Neural cell (in vitro differentiated cells): ENCODE results near the gene HSD17B14. TPM values are rescaled to one million over a fixed set of nuclear protein-coding genes. Genes with fewer than 3 reads are reported as not detected.

Experiments used
- H2AFZ ChIP-seq: fragments of 200-600, 300-800 bp; sonication (generic), shearing (Covaris generic); 2 replicates; pipeline ENCODE4 v1.6.0; 2014; ENCODE audit warnings: low read depth, mild to moderate bottlenecking, antibody characterized with exemption, low read length, moderate library complexity
- H3F3A ChIP-seq: fragments of 200-600 bp; shearing (Covaris generic); 2 replicates; pipeline ENCODE4 v1.6.1; 2016; ENCODE audit warnings: mild to moderate bottlenecking, moderate library complexity, mixed read lengths, antibody characterized with exemption, low read length; ENCODE audit not compliant: insufficient read depth, poor library complexity, severe bottlenecking
- H3K27ac ChIP-seq: fragments of 200-600, 300-800 bp; sonication (generic), shearing (Covaris generic); 2 replicates; pipeline ENCODE4 v1.5.1; 2014; ENCODE audit warnings: mild to moderate bottlenecking, low read length, moderate library complexity
- H3K27me3 ChIP-seq: fragments of 300-800, 200-600 bp; sonication (generic), shearing (Covaris generic); 2 replicates; pipeline ENCODE4 v1.6.0; 2014; ENCODE audit warnings: mild to moderate bottlenecking, low read depth, low read length, moderate library complexity; ENCODE audit not compliant: insufficient read depth
- H3K36me3 ChIP-seq: fragments of 300-800, 200-600 bp; sonication (generic), shearing (Covaris generic); 2 replicates; pipeline ENCODE4 v1.5.1; 2014; ENCODE audit warnings: mild to moderate bottlenecking, antibody characterized with exemption, low read length, moderate library complexity; ENCODE audit not compliant: insufficient read depth
- H3K4me2 ChIP-seq: fragments of 300-800, 200-600 bp; sonication (generic), shearing (Covaris generic); 2 replicates; pipeline ENCODE4 v1.6.0; 2014; ENCODE audit warnings: mild to moderate bottlenecking, low read length
- H3K4me3 ChIP-seq: fragments of 300-800, 200-600 bp; sonication (generic), shearing (Covaris generic); 2 replicates; pipeline ENCODE4 v1.5.1; 2014; ENCODE audit warnings: mild to moderate bottlenecking, low read length, moderate library complexity
- H3K79me2 ChIP-seq: fragments of 200-600 bp; shearing (Covaris generic); replicated peaks from 2 replicates; pipeline ENCODE4 v1.6.0; 2014; ENCODE audit warnings: mild to moderate bottlenecking, low read length, moderate library complexity; ENCODE audit not compliant: insufficient read depth
- H3K9ac ChIP-seq: fragments of 300-800, 200-600 bp; sonication (generic), shearing (Covaris generic); 2 replicates; pipeline ENCODE4 v1.6.1; 2016; ENCODE audit warnings: mild to moderate bottlenecking, low read length, mixed read lengths
- H3K9me2 ChIP-seq: fragments of 200-600 bp; shearing (Covaris generic); 2 replicates; pipeline ENCODE4 v1.6.1; 2016; ENCODE audit warnings: mild to moderate bottlenecking, low read length, mixed read lengths; ENCODE audit not compliant: insufficient read depth
- H3K9me3 ChIP-seq: fragments of 200-600, 300-800 bp; sonication (generic), shearing (Covaris generic); 2 replicates; pipeline ENCODE4 v1.6.1; 2016; ENCODE audit warnings: mild to moderate bottlenecking, mixed run types, low read length, moderate library complexity, mixed read lengths
- H4K20me1 ChIP-seq: fragments of 200-600 bp; shearing (Covaris generic); 2 replicates; pipeline ENCODE4 v1.6.1; 2016; ENCODE audit warnings: mild to moderate bottlenecking, mixed run types; ENCODE audit not compliant: insufficient read depth
- CTCF ChIP-seq: fragments of 450-650 bp; IDR thresholded peaks from 2 replicates; pipeline ENCODE4 v1.5.1; 2014; ENCODE audit warnings: antibody characterized with exemption, mild to moderate bottlenecking, moderate library complexity; ENCODE audit not compliant: poor library complexity, severe bottlenecking
- EP300 ChIP-seq: fragments of 450-650 bp; conservative IDR thresholded peaks from 2 replicates; pipeline ENCODE4 v1.6.1; 2014; ENCODE audit warnings: antibody characterized with exemption, mild to moderate bottlenecking, moderate library complexity; ENCODE audit not compliant: poor library complexity, severe bottlenecking
- EZH2 ChIP-seq: fragments of 200-600, 300-800 bp; shearing (Covaris generic), sonication (generic); IDR thresholded peaks from 2 replicates; pipeline ENCODE4 v1.6.1; 2014; ENCODE audit warnings: antibody characterized with exemption, low read length, borderline replicate concordance, mild to moderate bottlenecking; ENCODE audit not compliant: insufficient read depth, poor library complexity, severe bottlenecking
- MXI1 ChIP-seq: fragments of 450-650 bp; conservative IDR thresholded peaks from 2 replicates; pipeline ENCODE4 v1.6.1; 2014; ENCODE audit warnings: antibody characterized with exemption, mild to moderate bottlenecking; ENCODE audit not compliant: poor library complexity, severe bottlenecking
- POLR2AphosphoS5 ChIP-seq: IDR thresholded peaks from 2 replicates; pipeline ENCODE4 v1.6.1; 2012
- RAD21 ChIP-seq: fragments of 450-650 bp; conservative IDR thresholded peaks from 2 replicates; pipeline ENCODE4 v1.6.1; 2014; ENCODE audit warnings: antibody characterized with exemption, mild to moderate bottlenecking, moderate library complexity
- REST ChIP-seq: IDR thresholded peaks from 2 replicates; pipeline ENCODE4 v1.6.1; 2012; ENCODE audit warnings: borderline replicate concordance
- SMC3 ChIP-seq: fragments of 450-650 bp; conservative IDR thresholded peaks from 2 replicates; pipeline ENCODE4 v1.6.1; 2014; ENCODE audit warnings: antibody characterized with exemption, mild to moderate bottlenecking, moderate library complexity; ENCODE audit not compliant: poor library complexity
- TAF1 ChIP-seq: IDR thresholded peaks from 2 replicates; pipeline ENCODE4 v1.6.1; 2012; ENCODE audit warnings: low read depth
- polyA plus RNA-seq: library from polyadenylated mRNA; depleted of rRNA; stranded (reverse); fragments of >200 nt; gene quantifications from 2 replicates; pipeline ENCODE4 v1.2.3, GENCODE V29; 2014

Gene HSD17B14
- polyA plus RNA-seq, 1 donor from 2014 or later: 0.40 TPM

GRCh38 chr19:48799358-48800300, 36.7 kb downstream of the HSD17B14 start:
- Histone ChIP-seq H4K20me1 (no peaks in the 10 kb centered on the region), H2AFZ (no peak overlapping the region), H3K36me3 (no peaks in the 10 kb centered on the region), H3K9me2 (no peaks in the 10 kb centered on the region), H3K9ac (no peak overlapping the region), H3K27ac (no peak overlapping the region), H3F3A (no peaks in the 10 kb centered on the region), H3K4me3 (no peak overlapping the region), H3K9me3 (no peaks in the 10 kb centered on the region), H3K79me2 (no peaks in the 10 kb centered on the region), H3K4me2 (no peak overlapping the region), H3K27me3 (no peaks in the 10 kb centered on the region)
- TF ChIP-seq CTCF (no peak), EZH2 (no peak), REST (no peak), MXI1 (no peak), TAF1 (no peak), POLR2AphosphoS5 (no peak), EP300 (no peak), RAD21 (no peak), SMC3 (no peak)

- H3K4me3 ChIP-seq: no peak overlapping the region
- no peaks in the 10 kb centered on the region for H4K20me1 ChIP-seq
- no peaks in the 10 kb centered on the region for H3F3A ChIP-seq
- H3K36me3 ChIP-seq: no peaks in the 10 kb centered on the region
- no peak overlapping the region for H3K27ac ChIP-seq
- no peak overlapping the region for H3K9ac ChIP-seq
- H3K27me3 ChIP-seq: no peaks in the 10 kb centered on the region
- no peaks in the 10 kb centered on the region for H3K9me3 ChIP-seq
- no peaks in the 10 kb centered on the region for H3K79me2 ChIP-seq
- no peak for TF ChIP-seq POLR2AphosphoS5
- TF ChIP-seq TAF1: no peak
- no peak for TF ChIP-seq EP300
- TF ChIP-seq CTCF: no peak
- no peak for TF ChIP-seq RAD21
- no peak for TF ChIP-seq SMC3
- no peak for TF ChIP-seq MXI1
- no peak for TF ChIP-seq EZH2
- no peak overlapping the region for H3K4me2 ChIP-seq
- no peak overlapping the region for H2AFZ ChIP-seq
- H3K9me2 ChIP-seq: no peaks in the 10 kb centered on the region
Measured at GRCh38 chr19:48798937-48799336, 37.4 kb downstream of the HSD17B14 start.
